OCI-LY1 (cell line): Measurements from ENCODE around the gene KRTAP10-12.

Experiments
- H2AFZ ChIP-seq: fragments of 200-600 bp; sonication (generic), shearing (Covaris generic); 2 replicates; pipeline ENCODE4 v1.6.0; 2014; ENCODE audit warnings: antibody characterized with exemption, mild to moderate bottlenecking, low read length
- H3F3A ChIP-seq: fragments of 200-600 bp; sonication (generic), shearing (Covaris generic); 2 replicates; pipeline ENCODE4 v1.6.0; 2014; ENCODE audit warnings: mild to moderate bottlenecking, antibody characterized with exemption, low read length, moderate library complexity; ENCODE audit not compliant: insufficient read depth
- H3K27ac ChIP-seq: fragments of 200-600 bp; sonication (generic); 2 replicates; pipeline ENCODE4 v1.5.1; 2014; ENCODE audit warnings: low read length, mixed run types, mild to moderate bottlenecking, low read depth; ENCODE audit not compliant: poor library complexity, severe bottlenecking
- H3K27me3 ChIP-seq: fragments of 200-600 bp; sonication (generic); 2 replicates; pipeline ENCODE4 v1.6.0; 2014; ENCODE audit warnings: antibody characterized with exemption, mild to moderate bottlenecking, low read length, moderate library complexity; ENCODE audit not compliant: insufficient read depth
- H3K36me3 ChIP-seq: fragments of 200-600 bp; sonication (generic); 2 replicates; pipeline ENCODE4 v1.6.1; 2014; ENCODE audit warnings: mild to moderate bottlenecking, antibody characterized with exemption, low read length, moderate library complexity, mixed read lengths; ENCODE audit not compliant: insufficient read depth
- H3K4me1 ChIP-seq: fragments of 200-600 bp; sonication (generic); 2 replicates; pipeline ENCODE4 v1.5.1; 2014; ENCODE audit warnings: mild to moderate bottlenecking, low read length, moderate library complexity; ENCODE audit not compliant: insufficient read depth, severe bottlenecking
- H3K4me2 ChIP-seq: fragments of 200-600 bp; sonication (generic), shearing (Covaris generic); 2 replicates; pipeline ENCODE4 v1.6.1; 2014; ENCODE audit warnings: low read length
- H3K4me3 ChIP-seq: fragments of 200-600 bp; sonication (generic); 2 replicates; pipeline ENCODE4 v1.5.1; 2014; ENCODE audit warnings: low read length, low read depth, mild to moderate bottlenecking, mixed read lengths; ENCODE audit not compliant: poor library complexity, severe bottlenecking
- H3K79me2 ChIP-seq: fragments of 200-600 bp; shearing (Covaris generic); 2 replicates; pipeline ENCODE4 v1.6.1; 2016; ENCODE audit warnings: mixed run types, low read length, mixed read lengths; ENCODE audit not compliant: insufficient read depth
- H3K9ac ChIP-seq: fragments of 200-600 bp; sonication (generic), shearing (Covaris generic); 2 replicates; pipeline ENCODE4 v1.6.1; 2014; ENCODE audit warnings: mild to moderate bottlenecking, low read length, mixed read lengths
- H3K9me2 ChIP-seq: fragments of 200-600 bp; sonication (generic), shearing (Covaris generic); 2 replicates; pipeline ENCODE4 v1.6.1; 2014; ENCODE audit warnings: low read depth, mild to moderate bottlenecking, low read length, mixed read lengths
- H3K9me3 ChIP-seq: fragments of 200-600 bp; shearing (Covaris generic); 2 replicates; pipeline ENCODE4 v1.6.1; 2014; ENCODE audit warnings: low read length, mixed read lengths
- H4K20me1 ChIP-seq: fragments of 200-600 bp; sonication (generic), shearing (Covaris generic); 2 replicates; pipeline ENCODE4 v1.6.0; 2016; ENCODE audit warnings: mild to moderate bottlenecking, low read length; ENCODE audit not compliant: insufficient read depth
- CTCF ChIP-seq: fragments of 200-600 bp; sonication (generic), shearing (Covaris generic); IDR thresholded peaks from 2 replicates; pipeline ENCODE4 v1.5.1; 2017; ENCODE audit warnings: mild to moderate bottlenecking, antibody characterized with exemption, low read length, moderate library complexity, mixed read lengths
- EZH2 ChIP-seq: fragments of 200-600 bp; sonication (generic), shearing (Covaris generic); IDR thresholded peaks from 2 replicates; pipeline ENCODE4 v1.8.0; 2017; ENCODE audit warnings: borderline replicate concordance, mixed run types, mild to moderate bottlenecking, antibody characterized with exemption, low read length, moderate library complexity, mixed read lengths

KRTAP10-12 gene

GRCh38 chr21:44666401-44667320, 30.3 kb upstream of the KRTAP10-12 start, which contains the start of gene KRTAP12-2:
KRTAP12-2 (minus strand) TSS chr21:44666927; CDS start chr21:44666886, 41 bp downstream.
- no peaks in the 10 kb centered on the region for H3K36me3 ChIP-seq
- H3K4me2 ChIP-seq = no peak within 1 kb of the TSS
- H3K9me2 ChIP-seq = no peaks in the 10 kb centered on the region
- no peaks in the 10 kb centered on the region for H3K79me2 ChIP-seq
- TF ChIP-seq EZH2 (no peak), CTCF (no peak)
- no peak within 1 kb of the TSS for H2AFZ ChIP-seq
- H3K9me3 ChIP-seq = no peaks in the 10 kb centered on the region
- no peaks in the 10 kb centered on the region for H3F3A ChIP-seq
- no peak within 1 kb of the TSS for H3K9ac ChIP-seq
- no peak within 1 kb of the TSS for H3K27ac ChIP-seq
- H3K27me3 ChIP-seq = no peaks in the 10 kb centered on the region; the same call in 1 of the 2 replicates
- H3K4me1 ChIP-seq = no peaks in the 10 kb centered on the region
- H4K20me1 ChIP-seq = no peaks in the 10 kb centered on the region
- H3K4me3 ChIP-seq = no peak within 1 kb of the TSS

- TF ChIP-seq CTCF (no peak), EZH2 (no peak)
- no peaks in the 10 kb centered on the region for H3K4me1 ChIP-seq
- no peak overlapping the region for H2AFZ ChIP-seq
- H3K27ac ChIP-seq = no peak overlapping the region
- H3K9me3 ChIP-seq = no peaks in the 10 kb centered on the region
- no peaks in the 10 kb centered on the region for H3F3A ChIP-seq
- no peaks in the 10 kb centered on the region for H3K79me2 ChIP-seq
- H3K4me2 ChIP-seq = no peak overlapping the region
- no peaks in the 10 kb centered on the region; the same call in 1 of the 2 replicates for H3K27me3 ChIP-seq
- no peak overlapping the region for H3K4me3 ChIP-seq
- H3K9ac ChIP-seq = no peak overlapping the region
- no peaks in the 10 kb centered on the region for H3K36me3 ChIP-seq
- no peaks in the 10 kb centered on the region for H3K9me2 ChIP-seq
- no peaks in the 10 kb centered on the region for H4K20me1 ChIP-seq
These were observed 29.4 kb upstream of the KRTAP10-12 start for GRCh38 chr21:44667612-44668011.

- Histone ChIP-seq H3K79me2 (no peaks in the 10 kb centered on the region), H3K27me3 (no peaks in the 10 kb centered on the region; the same call in 1 of the 2 replicates), H3K9me3 (no peaks in the 10 kb centered on the region), H4K20me1 (no peaks in the 10 kb centered on the region), H3K4me1 (no peaks in the 10 kb centered on the region), H3K27ac (no peak overlapping the region), H3K9me2 (no peaks in the 10 kb centered on the region), H3K4me3 (no peak overlapping the region), H3K4me2 (no peak overlapping the region), H3F3A (no peaks in the 10 kb centered on the region), H2AFZ (no peak overlapping the region), H3K9ac (no peak overlapping the region), H3K36me3 (no peaks in the 10 kb centered on the region; the same call in 1 of the 2 replicates)
- TF ChIP-seq CTCF (no peak), EZH2 (no peak)
These were observed 26.1 kb upstream of the KRTAP10-12 start for GRCh38 chr21:44670642-44671432.
